Liver (tissue), 3 donors: ENCODE measurements around the gene GPATCH3.

Source experiments
- CTCF ChIP-seq: fragments of 150-350 bp; IDR thresholded peaks from 2 replicates; pipeline ENCODE4 v1.5.1; 2017; ENCODE audit warnings: improper control_type of control experiment, low read depth, low read length; ENCODE audit not compliant: missing input control
- EGR1 ChIP-seq, 2 donors: IDR thresholded peaks; 2 replicates each; pipeline ENCODE4 v1.6.1; 2016 to 2018; ENCODE audit warnings: antibody characterized with exemption in 2 of 2, low read depth in 2 of 2
- FOXA1 ChIP-seq: IDR thresholded peaks from 2 replicates; pipeline ENCODE4 v1.6.1; 2016; ENCODE audit warnings: antibody characterized with exemption
- GABPA ChIP-seq, 2 donors: IDR thresholded peaks in 1 of 2; conservative IDR thresholded peaks in 1 of 2; 2 replicates each; pipeline ENCODE4 v1.6.1; 2016; ENCODE audit warnings: antibody characterized with exemption in 2 of 2, mild to moderate bottlenecking in 1 of 2, moderate library complexity in 1 of 2
- JUND ChIP-seq, 2 donors: IDR thresholded peaks; 2 replicates each; pipeline ENCODE4 v1.6.1; 2016; ENCODE audit warnings: antibody characterized with exemption in 2 of 2
- MAX ChIP-seq: IDR thresholded peaks from 2 replicates; pipeline ENCODE4 v1.6.1; 2016; ENCODE audit warnings: antibody characterized with exemption
- RAD21 ChIP-seq, 2 donors: IDR thresholded peaks; 2 replicates each; pipeline ENCODE4 v1.6.1; 2016; ENCODE audit warnings: antibody characterized with exemption in 2 of 2, mild to moderate bottlenecking in 2 of 2
- REST ChIP-seq: IDR thresholded peaks from 2 replicates; pipeline ENCODE4 v1.6.1; 2016; ENCODE audit warnings: antibody characterized with exemption, mild to moderate bottlenecking
- TAF1 ChIP-seq: conservative IDR thresholded peaks from 2 replicates; pipeline ENCODE4 v1.6.1; 2016; ENCODE audit warnings: antibody characterized with exemption, mild to moderate bottlenecking
- YY1 ChIP-seq: IDR thresholded peaks from 2 replicates; pipeline ENCODE4 v1.6.1; 2016; ENCODE audit warnings: antibody characterized with exemption, mild to moderate bottlenecking
- ZBTB33 ChIP-seq: IDR thresholded peaks from 2 replicates; pipeline ENCODE4 v1.6.1; 2016; ENCODE audit warnings: antibody characterized with exemption
- donor health status: healthy.
- donor health status: healthy.

- TF ChIP-seq CTCF (no peak), EGR1 (IDR thresholded peaks at IDR 0.05; ENCODE audit: low read depth in 2 of 2) (no peak), RAD21 (IDR thresholded peaks at IDR 0.05) (no peak), REST (no peak), JUND (IDR thresholded peaks at IDR 0.05) (no peak), MAX (no peak), TAF1 (no peak), GABPA (IDR thresholded peaks at IDR 0.05 in 1 of 2, conservative IDR thresholded peaks at IDR 0.05 in 1 of 2) (no peak), FOXA1 (no peak), YY1 (no peak), ZBTB33 (no peak)
These were observed 41.2 kb downstream of the GPATCH3 start for GRCh38 chr1:26858891-26859640.
